Neural cell (in vitro differentiated cells): ENCODE measurements around the gene FLRT3. TPM values are rescaled to one million over a fixed set of nuclear protein-coding genes. Genes with fewer than 3 reads are reported as not detected.

Experiments
- H2AFZ ChIP-seq: fragments of 200-600, 300-800 bp; sonication (generic), shearing (Covaris generic); 2 replicates; pipeline ENCODE4 v1.6.0; 2014; ENCODE audit warnings: low read depth, mild to moderate bottlenecking, antibody characterized with exemption, low read length, moderate library complexity
- H3F3A ChIP-seq: fragments of 200-600 bp; shearing (Covaris generic); 2 replicates; pipeline ENCODE4 v1.6.1; 2016; ENCODE audit warnings: mild to moderate bottlenecking, moderate library complexity, mixed read lengths, antibody characterized with exemption, low read length; ENCODE audit not compliant: insufficient read depth, poor library complexity, severe bottlenecking
- H3K27ac ChIP-seq: fragments of 200-600, 300-800 bp; sonication (generic), shearing (Covaris generic); 2 replicates; pipeline ENCODE4 v1.5.1; 2014; ENCODE audit warnings: mild to moderate bottlenecking, low read length, moderate library complexity
- H3K27me3 ChIP-seq: fragments of 300-800, 200-600 bp; sonication (generic), shearing (Covaris generic); 2 replicates; pipeline ENCODE4 v1.6.0; 2014; ENCODE audit warnings: mild to moderate bottlenecking, low read depth, low read length, moderate library complexity; ENCODE audit not compliant: insufficient read depth
- H3K36me3 ChIP-seq: fragments of 300-800, 200-600 bp; sonication (generic), shearing (Covaris generic); 2 replicates; pipeline ENCODE4 v1.5.1; 2014; ENCODE audit warnings: mild to moderate bottlenecking, antibody characterized with exemption, low read length, moderate library complexity; ENCODE audit not compliant: insufficient read depth
- H3K4me2 ChIP-seq: fragments of 300-800, 200-600 bp; sonication (generic), shearing (Covaris generic); 2 replicates; pipeline ENCODE4 v1.6.0; 2014; ENCODE audit warnings: mild to moderate bottlenecking, low read length
- H3K4me3 ChIP-seq: fragments of 300-800, 200-600 bp; sonication (generic), shearing (Covaris generic); 2 replicates; pipeline ENCODE4 v1.5.1; 2014; ENCODE audit warnings: mild to moderate bottlenecking, low read length, moderate library complexity
- H3K79me2 ChIP-seq: fragments of 200-600 bp; shearing (Covaris generic); replicated peaks from 2 replicates; pipeline ENCODE4 v1.6.0; 2014; ENCODE audit warnings: mild to moderate bottlenecking, low read length, moderate library complexity; ENCODE audit not compliant: insufficient read depth
- H3K9ac ChIP-seq: fragments of 300-800, 200-600 bp; sonication (generic), shearing (Covaris generic); 2 replicates; pipeline ENCODE4 v1.6.1; 2016; ENCODE audit warnings: mild to moderate bottlenecking, low read length, mixed read lengths
- H3K9me2 ChIP-seq: fragments of 200-600 bp; shearing (Covaris generic); 2 replicates; pipeline ENCODE4 v1.6.1; 2016; ENCODE audit warnings: mild to moderate bottlenecking, low read length, mixed read lengths; ENCODE audit not compliant: insufficient read depth
- H3K9me3 ChIP-seq: fragments of 200-600, 300-800 bp; sonication (generic), shearing (Covaris generic); 2 replicates; pipeline ENCODE4 v1.6.1; 2016; ENCODE audit warnings: mild to moderate bottlenecking, mixed run types, low read length, moderate library complexity, mixed read lengths
- H4K20me1 ChIP-seq: fragments of 200-600 bp; shearing (Covaris generic); 2 replicates; pipeline ENCODE4 v1.6.1; 2016; ENCODE audit warnings: mild to moderate bottlenecking, mixed run types; ENCODE audit not compliant: insufficient read depth
- EP300 ChIP-seq: fragments of 450-650 bp; conservative IDR thresholded peaks from 2 replicates; pipeline ENCODE4 v1.6.1; 2014; ENCODE audit warnings: antibody characterized with exemption, mild to moderate bottlenecking, moderate library complexity; ENCODE audit not compliant: poor library complexity, severe bottlenecking
- EZH2 ChIP-seq: fragments of 200-600, 300-800 bp; shearing (Covaris generic), sonication (generic); IDR thresholded peaks from 2 replicates; pipeline ENCODE4 v1.6.1; 2014; ENCODE audit warnings: antibody characterized with exemption, low read length, borderline replicate concordance, mild to moderate bottlenecking; ENCODE audit not compliant: insufficient read depth, poor library complexity, severe bottlenecking
- MXI1 ChIP-seq: fragments of 450-650 bp; conservative IDR thresholded peaks from 2 replicates; pipeline ENCODE4 v1.6.1; 2014; ENCODE audit warnings: antibody characterized with exemption, mild to moderate bottlenecking; ENCODE audit not compliant: poor library complexity, severe bottlenecking
- POLR2AphosphoS5 ChIP-seq: IDR thresholded peaks from 2 replicates; pipeline ENCODE4 v1.6.1; 2012
- RAD21 ChIP-seq: fragments of 450-650 bp; conservative IDR thresholded peaks from 2 replicates; pipeline ENCODE4 v1.6.1; 2014; ENCODE audit warnings: antibody characterized with exemption, mild to moderate bottlenecking, moderate library complexity
- REST ChIP-seq: IDR thresholded peaks from 2 replicates; pipeline ENCODE4 v1.6.1; 2012; ENCODE audit warnings: borderline replicate concordance
- SMC3 ChIP-seq: fragments of 450-650 bp; conservative IDR thresholded peaks from 2 replicates; pipeline ENCODE4 v1.6.1; 2014; ENCODE audit warnings: antibody characterized with exemption, mild to moderate bottlenecking, moderate library complexity; ENCODE audit not compliant: poor library complexity
- TAF1 ChIP-seq: IDR thresholded peaks from 2 replicates; pipeline ENCODE4 v1.6.1; 2012; ENCODE audit warnings: low read depth
- polyA plus RNA-seq: library from polyadenylated mRNA; depleted of rRNA; stranded (reverse); fragments of >200 nt; gene quantifications from 2 replicates; pipeline ENCODE4 v1.2.3, GENCODE V29; 2014
- TF ChIP-seq, protein P1 (sequence below): fragments of 450-650 bp; IDR thresholded peaks from 2 replicates; pipeline ENCODE4 v1.5.1; 2014; ENCODE audit warnings: antibody characterized with exemption, mild to moderate bottlenecking, moderate library complexity; ENCODE audit not compliant: poor library complexity, severe bottlenecking

Gene FLRT3
- polyA plus RNA-seq, 1 donor from 2014 or later, result 3.2 TPM

DNA sequence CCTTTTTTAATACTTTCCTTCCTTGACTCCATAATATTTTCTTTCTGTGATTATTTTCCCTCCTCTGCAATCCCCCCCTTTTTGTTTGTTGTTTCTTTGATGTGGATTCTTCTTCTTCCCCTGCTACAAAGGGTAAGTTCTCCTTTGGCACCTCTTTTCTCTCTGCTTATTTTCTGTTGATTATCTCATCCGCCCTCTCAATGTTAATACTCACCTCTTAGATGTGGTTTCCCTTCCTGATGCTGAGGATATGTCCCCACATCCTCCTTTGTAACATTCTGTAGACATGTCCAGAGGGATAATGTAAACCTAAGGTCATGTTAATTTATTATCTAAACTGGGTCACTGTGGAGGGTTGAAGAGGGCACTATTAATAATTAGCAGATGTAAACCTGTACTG is 17.7 kb downstream of the FLRT3 start:
- no peaks in the 10 kb centered on the region for H3K27me3 ChIP-seq
- no peak overlapping the region for H2AFZ ChIP-seq
- no peak overlapping the region for H3K4me3 ChIP-seq
- no peak for TF ChIP-seq SMC3
- TF ChIP-seq EZH2, result no peak
- TF ChIP-seq RAD21, result no peak
- no peak for TF ChIP-seq EP300
- no peak for TF ChIP-seq MXI1
- TF ChIP-seq, protein P1, sequence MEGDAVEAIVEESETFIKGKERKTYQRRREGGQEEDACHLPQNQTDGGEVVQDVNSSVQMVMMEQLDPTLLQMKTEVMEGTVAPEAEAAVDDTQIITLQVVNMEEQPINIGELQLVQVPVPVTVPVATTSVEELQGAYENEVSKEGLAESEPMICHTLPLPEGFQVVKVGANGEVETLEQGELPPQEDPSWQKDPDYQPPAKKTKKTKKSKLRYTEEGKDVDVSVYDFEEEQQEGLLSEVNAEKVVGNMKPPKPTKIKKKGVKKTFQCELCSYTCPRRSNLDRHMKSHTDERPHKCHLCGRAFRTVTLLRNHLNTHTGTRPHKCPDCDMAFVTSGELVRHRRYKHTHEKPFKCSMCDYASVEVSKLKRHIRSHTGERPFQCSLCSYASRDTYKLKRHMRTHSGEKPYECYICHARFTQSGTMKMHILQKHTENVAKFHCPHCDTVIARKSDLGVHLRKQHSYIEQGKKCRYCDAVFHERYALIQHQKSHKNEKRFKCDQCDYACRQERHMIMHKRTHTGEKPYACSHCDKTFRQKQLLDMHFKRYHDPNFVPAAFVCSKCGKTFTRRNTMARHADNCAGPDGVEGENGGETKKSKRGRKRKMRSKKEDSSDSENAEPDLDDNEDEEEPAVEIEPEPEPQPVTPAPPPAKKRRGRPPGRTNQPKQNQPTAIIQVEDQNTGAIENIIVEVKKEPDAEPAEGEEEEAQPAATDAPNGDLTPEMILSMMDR, result no peak
- no peak for TF ChIP-seq TAF1
- H3K79me2 ChIP-seq, result no peaks in the 10 kb centered on the region
- H3K4me2 ChIP-seq, result no peak overlapping the region
- H3K36me3 ChIP-seq, result no peaks in the 10 kb centered on the region
- H3K27ac ChIP-seq, result no peak overlapping the region
- H3K9ac ChIP-seq, result no peak overlapping the region
- no peaks in the 10 kb centered on the region for H3K9me3 ChIP-seq
- H3K9me2 ChIP-seq, result no peaks in the 10 kb centered on the region
- H3F3A ChIP-seq, result no peaks in the 10 kb centered on the region
- no peaks in the 10 kb centered on the region for H4K20me1 ChIP-seq

DNA sequence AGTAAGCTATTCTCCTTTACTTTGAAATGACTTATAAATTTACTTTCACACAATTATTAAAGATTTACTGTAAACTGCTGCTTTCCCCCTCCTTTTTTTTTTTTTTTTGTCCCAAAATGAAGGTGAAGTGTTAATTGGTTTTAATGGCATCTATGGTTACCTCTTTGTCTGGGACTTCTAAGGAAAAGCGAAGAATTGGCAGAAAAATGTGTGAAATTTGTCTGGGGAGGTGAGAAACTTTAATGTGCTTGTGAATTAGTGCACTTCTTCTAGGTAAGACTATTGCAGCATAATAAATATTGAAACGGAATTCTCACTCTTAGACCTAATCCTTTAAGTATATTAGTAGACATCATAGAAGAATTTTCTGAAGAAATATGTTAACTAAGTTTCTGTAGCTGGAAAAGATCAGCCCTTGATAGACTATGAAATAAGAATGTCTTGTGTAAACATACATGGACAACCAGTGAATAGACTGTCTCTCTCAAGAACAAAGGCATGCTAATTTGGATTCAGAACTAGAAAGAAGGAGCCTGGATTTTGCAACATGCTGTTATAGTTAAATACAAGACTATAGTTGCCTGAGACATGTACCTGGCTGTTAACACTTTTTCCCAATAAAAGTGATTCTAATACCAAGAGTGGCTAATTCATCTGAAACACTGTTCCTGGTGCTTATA is 23.9 kb downstream of the FLRT3 start:
- Histone ChIP-seq H3K4me2 (no peak overlapping the region), H3K9ac (no peak overlapping the region), H3K36me3 (no peaks in the 10 kb centered on the region), H2AFZ (no peak overlapping the region), H3K27ac (no peak overlapping the region), H3F3A (no peaks in the 10 kb centered on the region), H3K4me3 (no peak overlapping the region), H4K20me1 (no peaks in the 10 kb centered on the region), H3K9me2 (no peaks in the 10 kb centered on the region), H3K27me3 (no peaks in the 10 kb centered on the region), H3K79me2 (no peaks in the 10 kb centered on the region), H3K9me3 (no peaks in the 10 kb centered on the region)
- TF ChIP-seq TAF1, result no peak
- no peak for TF ChIP-seq REST
- TF ChIP-seq RAD21, result no peak
- no peak for TF ChIP-seq MXI1
- no peak for TF ChIP-seq POLR2AphosphoS5
- no peak for TF ChIP-seq EZH2
- TF ChIP-seq EP300, result no peak
- TF ChIP-seq, protein P1, result no peak
- no peak for TF ChIP-seq SMC3
